Measurements from ENCODE around the gene CBR3. TPM values are rescaled to one million over a fixed set of nuclear protein-coding genes. Genes with fewer than 3 reads are reported as not detected.
"Not testable (repeated sequence)": the region's sequence is repeated elsewhere in the genome, so short reads cannot be mapped to it uniquely, and the experiment has no call there.

CBR3 gene
- total and polyA plus RNA-seq, 11 donors = 1.4 to 5.5 (median 2.9) TPM

DNA sequence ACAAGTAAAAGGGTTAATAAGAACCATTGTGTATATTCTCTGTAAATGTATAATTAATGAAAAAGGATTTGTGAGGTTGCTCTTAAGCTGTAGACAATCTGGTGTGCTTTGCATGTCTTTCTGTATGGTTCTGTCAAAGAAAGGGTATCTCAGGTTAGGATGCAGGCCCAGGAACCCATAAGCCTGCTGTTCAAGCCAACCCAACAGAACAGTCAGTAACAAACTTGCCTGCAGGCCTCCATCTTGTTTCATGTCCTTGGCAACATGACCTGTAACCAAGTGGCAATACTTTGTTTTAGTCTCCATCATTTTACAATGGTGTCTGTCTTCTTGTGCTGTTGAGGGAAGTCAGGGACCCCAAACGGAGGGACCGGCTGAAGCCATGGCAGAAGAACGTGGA lies 35.9 kb upstream of the CBR3 start:
- no peaks in the 10 kb centered on the region for H3K4me1 ChIP-seq
- TF ChIP-seq, protein P1, sequence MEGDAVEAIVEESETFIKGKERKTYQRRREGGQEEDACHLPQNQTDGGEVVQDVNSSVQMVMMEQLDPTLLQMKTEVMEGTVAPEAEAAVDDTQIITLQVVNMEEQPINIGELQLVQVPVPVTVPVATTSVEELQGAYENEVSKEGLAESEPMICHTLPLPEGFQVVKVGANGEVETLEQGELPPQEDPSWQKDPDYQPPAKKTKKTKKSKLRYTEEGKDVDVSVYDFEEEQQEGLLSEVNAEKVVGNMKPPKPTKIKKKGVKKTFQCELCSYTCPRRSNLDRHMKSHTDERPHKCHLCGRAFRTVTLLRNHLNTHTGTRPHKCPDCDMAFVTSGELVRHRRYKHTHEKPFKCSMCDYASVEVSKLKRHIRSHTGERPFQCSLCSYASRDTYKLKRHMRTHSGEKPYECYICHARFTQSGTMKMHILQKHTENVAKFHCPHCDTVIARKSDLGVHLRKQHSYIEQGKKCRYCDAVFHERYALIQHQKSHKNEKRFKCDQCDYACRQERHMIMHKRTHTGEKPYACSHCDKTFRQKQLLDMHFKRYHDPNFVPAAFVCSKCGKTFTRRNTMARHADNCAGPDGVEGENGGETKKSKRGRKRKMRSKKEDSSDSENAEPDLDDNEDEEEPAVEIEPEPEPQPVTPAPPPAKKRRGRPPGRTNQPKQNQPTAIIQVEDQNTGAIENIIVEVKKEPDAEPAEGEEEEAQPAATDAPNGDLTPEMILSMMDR (IDR thresholded peaks at IDR 0.05) = no peak
- TF ChIP-seq POLR2A (IDR thresholded peaks at IDR 0.05) = no peak
- H3K36me3 ChIP-seq = no peaks in the 10 kb centered on the region
- 95 to 97% (median 97%) methylated on average over 3 of the region's 3 CpGs for WGBS, 4 donors
- H3K9me3 ChIP-seq = peaks cover 0 to 3% (median 0%) of the 10 kb centered on the region in 12 donors
- no peak for DNase-seq
- peaks cover 0 to 48% (median 4%) of the 10 kb centered on the region in 9 donors for H3K27me3 ChIP-seq
- intact Hi-C loops (cut with DNase I) = no loop called here
- H3K4me3 ChIP-seq = no peak overlapping the region
- no peak for ATAC-seq
- no peak overlapping the region for H3K27ac ChIP-seq

DNA sequence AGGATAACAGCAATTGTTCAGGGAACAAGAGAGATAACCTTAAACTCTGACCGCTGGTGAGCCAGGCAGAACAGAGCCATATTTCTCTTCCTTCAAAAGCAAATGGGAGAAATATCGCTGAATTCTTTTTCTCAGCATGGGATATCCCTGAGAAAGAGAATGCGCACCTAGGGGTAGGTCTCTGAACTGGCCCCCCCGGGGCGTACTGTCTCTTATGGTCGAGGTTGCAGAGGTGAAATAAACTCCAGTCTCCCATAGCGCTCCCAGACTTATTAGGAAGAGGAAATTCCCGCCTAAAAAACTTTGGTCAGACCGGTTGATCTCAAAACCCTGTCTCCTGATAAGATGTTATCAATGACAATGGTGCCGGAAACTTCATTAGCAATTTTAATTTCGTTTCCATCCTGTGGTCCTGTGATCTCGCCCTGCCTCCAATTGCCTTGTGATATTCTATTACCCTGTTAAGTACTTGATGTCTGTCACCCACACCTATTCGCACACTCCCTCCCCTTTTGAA lies 35.1 kb upstream of the CBR3 start:
- H3K4me3 ChIP-seq, H3K4me1 ChIP-seq, H3K27ac ChIP-seq, DNase-seq, H3K36me3 ChIP-seq, ATAC-seq, H3K9me3 ChIP-seq: not testable (repeated sequence)
- WGBS, 4 donors = 34 to 50% (median 43%) methylated on average over 13 of the region's 13 CpGs
- intact Hi-C loops (cut with DNase I) = loop anchor here in 2 of 10 donors (5.0 to 10.0 kb wide), 2 partner anchors 37 to 45 kb away; partner anchors contain the start of gene SETD4 (in 1 of the 2)
- H3K27me3 ChIP-seq = peaks cover 0 to 56% (median 4%) of the 10 kb centered on the region in 9 donors

DNA sequence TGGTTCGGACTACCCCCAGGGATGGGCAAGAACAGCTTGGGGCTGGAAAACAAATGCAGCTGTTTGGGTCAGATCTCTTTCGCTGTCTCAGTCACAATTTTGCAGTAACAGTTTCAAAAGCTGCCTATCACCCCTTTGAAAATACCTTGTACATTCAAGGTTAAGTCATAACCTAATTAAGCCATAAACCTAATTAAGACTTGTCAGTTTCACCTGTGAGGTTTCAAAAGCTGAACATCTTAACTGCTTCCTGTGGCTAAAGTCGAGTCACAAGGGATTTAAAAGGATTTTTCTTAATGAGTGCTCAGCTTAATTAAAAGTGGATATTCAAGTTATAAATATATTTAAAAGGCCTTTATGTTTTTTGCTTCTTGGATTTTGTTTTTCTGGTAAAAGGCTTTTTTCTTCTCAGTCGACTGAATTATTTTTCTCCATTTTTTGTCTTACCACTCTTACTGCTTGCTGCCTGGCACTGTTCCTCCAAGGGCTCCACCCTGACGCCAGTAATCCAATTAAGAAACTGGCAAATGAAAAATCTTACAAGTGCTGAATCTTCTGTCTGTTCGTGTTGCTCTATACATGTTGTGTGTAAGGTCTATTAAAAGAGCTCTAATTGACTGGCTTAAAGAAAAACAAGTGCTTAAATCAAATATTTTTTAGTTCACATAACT lies 33.8 kb upstream of the CBR3 start:
- no peak overlapping the region for H3K27ac ChIP-seq
- H3K4me1 ChIP-seq = peaks cover 0 to 6% (median 1%) of the 10 kb centered on the region in 12 donors
- H3K36me3 ChIP-seq = no peaks in the 10 kb centered on the region
- no peak for ATAC-seq
- DNase-seq = no peak
- TF ChIP-seq, protein P1 (IDR thresholded peaks at IDR 0.05) = no peak
- no peak for TF ChIP-seq POLR2A (IDR thresholded peaks at IDR 0.05)
- WGBS, 4 donors = 76 to 81% (median 80%) methylated on average over 6 of the region's 6 CpGs
- H3K9me3 ChIP-seq = no peaks in the 10 kb centered on the region
- intact Hi-C loops (cut with DNase I) = loop anchor here in 2 of 10 donors (5.0 to 10.0 kb wide), 2 partner anchors 39 to 46 kb away; partner anchors contain the start of gene SETD4 (in 1 of the 2)
- no peak overlapping the region for H3K4me3 ChIP-seq
- H3K27me3 ChIP-seq = peaks cover 0 to 57% (median 8%) of the 10 kb centered on the region in 9 donors

DNA sequence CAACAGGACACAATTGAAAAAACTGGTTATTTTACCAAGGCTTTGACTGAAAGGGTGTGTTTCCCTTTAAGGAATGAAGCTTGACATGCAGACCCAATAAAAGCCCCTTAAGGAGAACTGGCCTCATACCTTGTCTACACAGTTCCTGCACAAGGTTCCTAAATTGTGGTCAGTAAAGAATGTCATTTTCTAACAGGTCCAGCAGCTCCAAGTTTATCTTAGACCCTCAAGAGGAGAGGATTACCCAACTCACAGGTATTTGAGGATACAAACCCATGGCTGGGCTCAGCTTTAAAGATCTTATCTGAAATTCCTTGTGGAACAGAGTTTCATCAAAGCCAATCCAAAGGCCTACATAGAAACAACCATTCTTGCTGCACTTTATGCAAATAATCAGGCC lies 31.4 kb upstream of the CBR3 start:
- ATAC-seq = no peak
- no peak for TF ChIP-seq POLR2A (IDR thresholded peaks at IDR 0.05)
- TF ChIP-seq, protein P1 (IDR thresholded peaks at IDR 0.05) = no peak
- Histone ChIP-seq H3K9me3 (no peaks in the 10 kb centered on the region), H3K27me3 (peaks cover 0 to 57% (median 8%) of the 10 kb centered on the region in 9 donors), H3K4me1 (peaks cover 0 to 6% (median 1%) of the 10 kb centered on the region in 12 donors), H3K27ac (no peak overlapping the region), H3K36me3 (no peaks in the 10 kb centered on the region), H3K4me3 (no peak overlapping the region)
- DNase-seq = no peak
- intact Hi-C loops (cut with DNase I) = loop anchor here in 2 of 10 donors (5.0 to 10.0 kb wide), 2 partner anchors 41 to 49 kb away; partner anchors contain the start of gene SETD4 (in 1 of the 2)
